Ectodermal cell (in vitro differentiated cells): ENCODE measurements around the gene SUGP2.
"Not testable (repeated sequence)": the region's sequence is repeated elsewhere in the genome, so short reads cannot be mapped to it uniquely, and the experiment has no call there.

Source experiments
- H3K27ac ChIP-seq: 2 replicates; pipeline ENCODE4 v1.7.0; 2013; ENCODE audit warnings: mild to moderate bottlenecking, low read depth, low read length; ENCODE audit not compliant: insufficient read depth, poor library complexity, severe bottlenecking
- H3K27me3 ChIP-seq: 2 replicates; pipeline ENCODE4 v1.7.0; 2013; ENCODE audit warnings: mild to moderate bottlenecking, low read length; ENCODE audit not compliant: insufficient read depth, control insufficient read depth, poor library complexity, severe bottlenecking
- H3K36me3 ChIP-seq: one replicate; pipeline ENCODE4 v1.7.0; 2013; ENCODE audit warnings: low read length; ENCODE audit not compliant: control insufficient read depth, insufficient read depth
- H3K4me1 ChIP-seq: one replicate; pipeline ENCODE4 v1.7.0; 2013; ENCODE audit warnings: low read length; ENCODE audit not compliant: control insufficient read depth, insufficient read depth
- H3K4me3 ChIP-seq: 2 replicates; pipeline ENCODE4 v1.7.0; 2013; ENCODE audit warnings: low read depth, low read length, control low read depth; ENCODE audit not compliant: insufficient read depth
- H3K9me3 ChIP-seq: 2 replicates; pipeline ENCODE4 v1.7.0; 2013; ENCODE audit warnings: mild to moderate bottlenecking, low read length, moderate library complexity; ENCODE audit not compliant: control insufficient read depth
- WGBS, 2 experiments: methylation state at CpG; one replicate each; pipeline ENCODE4 v1.1.7; 2013; ENCODE audit warnings: missing lambda C conversion rate in 2 of 2; 5-methylcytosine and 5-hydroxymethylcytosine counted together

Gene SUGP2

GRCh38 chr19:19033176-19033425, 216 bp downstream of the SUGP2 start:
- H3K4me3 ChIP-seq = peak overlapping the region; percentile 85
- H3K27ac ChIP-seq = peak overlapping the region; percentile 56
- H3K4me1 ChIP-seq = no peaks in the 10 kb centered on the region
- no peaks in the 10 kb centered on the region for H3K27me3 ChIP-seq
- 0% methylated on average over 32 of the region's 32 CpGs for WGBS, 2 experiments
- H3K9me3 ChIP-seq = no peaks in the 10 kb centered on the region
- H3K36me3 ChIP-seq = peaks cover 13% of the 10 kb centered on the region

GRCh38 chr19:19032420-19033175, 719 bp downstream of the SUGP2 start:
- Histone ChIP-seq H3K9me3 (no peaks in the 10 kb centered on the region), H3K4me3 (peak overlapping the region; percentile 85), H3K27me3 (no peaks in the 10 kb centered on the region), H3K4me1 (no peaks in the 10 kb centered on the region), H3K36me3 (peaks cover 15% of the 10 kb centered on the region), H3K27ac (peak overlapping the region; percentile 56)
- 0 to 1% methylated on average over 31 of the region's 31 CpGs for WGBS, 2 experiments

GRCh38 chr19:19031891-19032290, 1.4 kb downstream of the SUGP2 start:
- H3K27ac ChIP-seq = no peak overlapping the region
- WGBS, 2 experiments = 82 to 85% methylated on average over 5 of the region's 5 CpGs
- peak overlapping the region; percentile 85 for H3K4me3 ChIP-seq
- no peaks in the 10 kb centered on the region for H3K4me1 ChIP-seq
- H3K36me3 ChIP-seq = peaks cover 17% of the 10 kb centered on the region
- H3K27me3 ChIP-seq = no peaks in the 10 kb centered on the region
- no peaks in the 10 kb centered on the region for H3K9me3 ChIP-seq

- 92 to 93% methylated on average over 9 of the region's 9 CpGs for WGBS, 2 experiments
- Histone ChIP-seq H3K4me1 (no peaks in the 10 kb centered on the region), H3K9me3 (no peaks in the 10 kb centered on the region), H3K27ac (no peak overlapping the region), H3K27me3 (no peaks in the 10 kb centered on the region), H3K4me3 (no peak overlapping the region), H3K36me3 (peaks cover 42% of the 10 kb centered on the region)
Measured at GRCh38 chr19:19028526-19028925, 4.8 kb downstream of the SUGP2 start.

- Histone ChIP-seq H3K4me1 (no peaks in the 10 kb centered on the region), H3K4me3 (no peak overlapping the region), H3K27me3 (no peaks in the 10 kb centered on the region), H3K27ac (no peak overlapping the region), H3K36me3 (peaks cover 51% of the 10 kb centered on the region), H3K9me3 (no peaks in the 10 kb centered on the region)
- 95 to 99% methylated on average over 4 of the region's 4 CpGs for WGBS, 2 experiments
Measured at GRCh38 chr19:19027228-19027627, 6.1 kb downstream of the SUGP2 start.

GRCh38 chr19:19026299-19026971, 6.9 kb downstream of the SUGP2 start:
- WGBS, 2 experiments = 91% methylated on average over 10 of the region's 10 CpGs
- H3K9me3 ChIP-seq = no peaks in the 10 kb centered on the region
- H3K27me3 ChIP-seq = no peaks in the 10 kb centered on the region
- peaks cover 52% of the 10 kb centered on the region for H3K36me3 ChIP-seq
- H3K4me1 ChIP-seq = no peaks in the 10 kb centered on the region
- H3K4me3 ChIP-seq = no peak overlapping the region
- no peak overlapping the region for H3K27ac ChIP-seq

GRCh38 chr19:19025861-19026260, 7.5 kb downstream of the SUGP2 start:
- Histone ChIP-seq H3K36me3 (peaks cover 52% of the 10 kb centered on the region), H3K4me3 (no peak overlapping the region), H3K27me3 (no peaks in the 10 kb centered on the region), H3K4me1 (no peaks in the 10 kb centered on the region), H3K27ac (no peak overlapping the region), H3K9me3 (no peaks in the 10 kb centered on the region)
- 95 to 96% methylated on average over 11 of the region's 11 CpGs for WGBS, 2 experiments

GRCh38 chr19:19023376-19023775, 9.9 kb downstream of the SUGP2 start:
- WGBS, 2 experiments = 93 to 96% methylated on average over 1 of the region's 1 CpG
- H3K4me1 ChIP-seq, H3K27ac ChIP-seq, H3K27me3 ChIP-seq, H3K4me3 ChIP-seq, H3K9me3 ChIP-seq: not testable (repeated sequence)
- peaks cover 54% of the 10 kb centered on the region for H3K36me3 ChIP-seq

GRCh38 chr19:19022380-19022961, 10.8 kb downstream of the SUGP2 start:
- Histone ChIP-seq H3K27ac (no peak overlapping the region), H3K4me1 (no peaks in the 10 kb centered on the region), H3K9me3 (no peaks in the 10 kb centered on the region), H3K27me3 (no peaks in the 10 kb centered on the region), H3K4me3 (no peak overlapping the region), H3K36me3 (peaks cover 46% of the 10 kb centered on the region)
- 95 to 98% methylated on average over 4 of the region's 4 CpGs for WGBS, 2 experiments

GRCh38 chr19:19021115-19021514, 12.2 kb downstream of the SUGP2 start:
- H3K4me3 ChIP-seq = no peak overlapping the region
- H3K4me1 ChIP-seq = no peaks in the 10 kb centered on the region
- 88 to 96% methylated on average over 3 of the region's 3 CpGs for WGBS, 2 experiments
- peaks cover 45% of the 10 kb centered on the region for H3K36me3 ChIP-seq
- H3K27ac ChIP-seq = no peak overlapping the region
- H3K27me3 ChIP-seq = no peaks in the 10 kb centered on the region
- H3K9me3 ChIP-seq = no peaks in the 10 kb centered on the region
